DMS79 (cell line): ENCODE data around the gene CCDC188.

ENCODE experiments used
- DNase-seq: peaks from one replicate; lab custom pipeline; 2025; lab: John Stamatoyannopoulos, UW

The CCDC188 gene

DNA sequence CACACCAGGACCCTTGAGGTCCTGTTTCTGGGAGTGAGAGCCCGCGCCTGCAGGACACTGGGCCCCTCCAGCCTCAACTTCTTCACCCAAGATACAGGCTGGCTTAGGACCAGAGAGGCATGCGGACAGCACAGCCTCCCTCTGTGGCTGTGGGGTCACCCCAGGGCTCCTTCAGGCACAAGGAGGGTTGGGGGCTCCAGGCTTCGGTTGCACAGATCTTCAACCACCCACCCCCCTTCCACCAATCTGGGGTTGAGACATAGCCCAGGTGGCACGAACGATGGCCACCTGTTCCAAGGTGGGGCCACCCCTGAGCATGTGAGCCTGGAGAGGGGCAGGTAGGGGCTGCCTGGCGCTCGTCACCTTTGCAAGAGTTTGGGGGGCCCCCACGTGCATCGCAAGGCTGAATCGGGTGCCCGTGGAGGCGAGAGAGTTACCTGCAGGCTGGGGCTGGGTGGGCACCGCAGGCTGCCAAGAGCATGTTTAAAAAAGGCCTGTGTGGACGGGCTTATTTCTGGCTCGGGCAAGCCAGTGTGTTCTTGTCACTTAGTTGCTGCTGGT, 18.1 kb downstream of the CCDC188 start:
- no peak for DNase-seq

DNA sequence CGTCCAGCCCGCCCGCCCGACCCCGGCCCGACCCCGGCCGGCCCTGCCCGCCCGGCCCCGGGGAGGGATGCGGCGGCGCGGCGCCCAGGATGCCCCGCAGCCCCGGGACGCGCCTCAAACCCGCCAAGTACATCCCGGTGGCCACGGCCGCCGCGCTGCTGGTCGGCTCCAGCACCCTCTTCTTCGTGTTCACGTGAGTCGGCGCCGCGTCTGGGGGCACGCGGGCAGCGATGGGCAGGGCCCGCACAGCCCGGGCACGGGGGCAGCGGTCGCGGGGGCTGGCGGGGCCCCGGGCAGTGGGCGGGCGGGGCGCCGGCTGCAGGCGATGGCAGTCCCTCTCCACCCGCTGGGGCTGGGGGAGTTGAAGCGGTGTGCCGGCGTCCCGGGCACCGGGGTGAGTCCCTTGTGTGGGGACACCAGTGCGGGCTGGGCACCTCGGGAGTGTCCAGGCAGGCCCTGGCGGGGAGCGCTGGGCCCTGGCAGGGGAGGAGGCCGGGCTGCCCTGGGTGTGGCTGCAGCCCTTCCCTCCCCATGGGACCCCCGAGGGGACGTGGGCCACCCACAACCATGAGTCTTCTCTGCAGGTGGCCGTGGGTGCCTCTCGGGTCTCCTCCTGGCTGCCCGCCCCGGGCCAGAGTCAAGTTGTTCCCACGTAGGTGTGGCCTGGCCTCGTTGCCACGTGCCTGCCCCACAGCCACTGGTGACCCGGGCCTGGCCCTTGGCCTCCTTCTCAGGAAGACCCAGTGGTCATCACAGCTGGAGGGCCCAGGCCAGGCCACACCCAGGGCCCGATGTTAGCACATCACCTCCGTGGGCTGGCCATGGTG, 18.8 kb downstream of the CCDC188 start:
- DNase-seq: no peak

DNA sequence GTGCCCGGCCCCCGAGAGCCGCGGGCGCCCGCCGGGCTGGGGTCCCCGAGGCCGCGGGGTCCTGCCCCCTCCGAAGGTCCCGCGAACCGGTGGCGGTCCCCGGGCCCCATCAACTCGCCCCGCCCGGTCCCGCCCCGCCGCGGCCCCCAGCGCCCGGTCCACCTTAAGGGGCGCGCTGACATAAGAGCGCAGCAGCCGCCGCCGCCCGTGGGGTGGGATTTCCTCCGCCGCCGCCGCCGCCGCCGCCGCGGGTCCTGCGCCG, 19.3 kb downstream of the CCDC188 start, which contains the start of gene ZDHHC8:
TSS of gene ZDHHC8 (plus strand) at position 208 of the 262 bp plus-strand sequence. CDS start 144 bp downstream, outside the sequence.
- DNase-seq: no peak

DNA sequence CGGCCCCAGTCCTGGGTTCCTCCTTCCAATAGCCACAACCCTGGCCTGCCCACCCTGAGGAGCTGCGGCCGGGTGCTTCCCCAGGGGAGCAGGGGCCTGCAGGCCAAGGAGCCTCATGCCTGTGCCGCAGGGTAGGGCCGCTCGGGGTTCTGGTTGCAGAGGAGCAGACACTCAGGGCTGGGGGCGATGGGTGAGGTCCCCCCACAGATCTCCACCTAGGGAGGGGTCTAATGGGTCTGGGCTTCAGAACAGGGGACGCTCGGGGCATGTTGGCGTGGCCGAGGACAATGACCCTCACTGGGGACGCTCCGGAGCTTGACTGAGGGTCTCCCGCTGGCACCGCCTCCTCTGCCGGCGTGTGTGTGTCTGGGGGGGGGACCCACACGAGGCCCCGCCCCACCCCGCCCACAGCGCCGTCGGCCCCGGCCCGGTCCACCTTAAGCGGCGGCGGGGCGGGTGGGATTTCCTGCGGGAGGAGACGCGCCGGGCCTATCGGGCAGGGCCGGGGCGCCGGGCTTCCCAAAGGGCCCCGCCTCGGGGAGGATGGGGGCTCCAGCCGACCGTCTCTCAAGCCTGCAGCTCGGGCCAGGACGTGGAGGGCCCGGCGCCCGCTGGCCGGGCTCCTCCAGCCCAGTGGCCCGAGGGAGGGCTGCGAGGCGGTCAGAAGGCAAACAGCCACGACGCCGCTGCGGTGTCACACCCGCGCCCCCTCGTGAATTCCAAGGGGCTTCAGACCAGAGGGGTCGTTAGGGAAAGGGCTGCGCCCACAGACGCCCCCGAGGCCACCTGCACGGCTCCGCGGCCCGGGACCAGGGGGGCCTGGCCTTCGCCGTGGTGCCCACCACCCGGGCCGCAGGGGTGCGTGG, 19.9 kb downstream of the CCDC188 start:
- DNase-seq: peak; percentile 13

DNA sequence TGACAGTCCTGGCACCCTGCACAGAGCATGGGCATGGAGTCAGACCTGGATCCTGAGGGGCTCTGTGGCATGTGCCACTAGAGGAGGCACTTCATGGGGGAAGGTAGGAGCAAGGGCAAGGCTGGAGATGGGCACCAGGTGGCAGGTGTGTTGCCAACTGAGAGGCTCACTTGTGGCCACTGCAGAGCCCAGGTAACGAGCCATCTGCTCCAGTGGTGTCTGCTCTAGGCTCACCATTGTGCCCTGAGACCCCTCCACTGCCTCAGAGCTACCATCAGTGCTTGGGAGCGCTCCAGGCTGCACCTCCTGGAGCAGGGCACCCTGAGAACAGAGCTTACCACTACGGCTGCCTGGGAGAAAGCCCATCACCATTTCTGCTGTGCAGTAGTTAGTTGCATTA, 20.5 kb downstream of the CCDC188 start:
- DNase-seq: peak; percentile 27

DNA sequence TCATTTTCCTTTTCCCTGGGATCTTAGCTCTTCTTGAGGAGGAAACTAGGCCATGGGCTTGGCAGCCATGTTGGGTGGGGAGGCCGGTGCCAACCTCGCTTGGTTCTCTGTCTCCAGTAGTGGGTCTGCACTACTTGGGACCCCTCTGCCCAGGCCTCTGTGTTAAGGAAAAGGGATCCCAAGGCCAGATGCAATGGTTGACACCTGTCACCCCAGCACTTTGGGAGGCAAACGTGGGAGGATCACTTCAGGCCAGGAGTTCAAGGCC, 21.2 kb downstream of the CCDC188 start:
- DNase-seq: no peak

DNA sequence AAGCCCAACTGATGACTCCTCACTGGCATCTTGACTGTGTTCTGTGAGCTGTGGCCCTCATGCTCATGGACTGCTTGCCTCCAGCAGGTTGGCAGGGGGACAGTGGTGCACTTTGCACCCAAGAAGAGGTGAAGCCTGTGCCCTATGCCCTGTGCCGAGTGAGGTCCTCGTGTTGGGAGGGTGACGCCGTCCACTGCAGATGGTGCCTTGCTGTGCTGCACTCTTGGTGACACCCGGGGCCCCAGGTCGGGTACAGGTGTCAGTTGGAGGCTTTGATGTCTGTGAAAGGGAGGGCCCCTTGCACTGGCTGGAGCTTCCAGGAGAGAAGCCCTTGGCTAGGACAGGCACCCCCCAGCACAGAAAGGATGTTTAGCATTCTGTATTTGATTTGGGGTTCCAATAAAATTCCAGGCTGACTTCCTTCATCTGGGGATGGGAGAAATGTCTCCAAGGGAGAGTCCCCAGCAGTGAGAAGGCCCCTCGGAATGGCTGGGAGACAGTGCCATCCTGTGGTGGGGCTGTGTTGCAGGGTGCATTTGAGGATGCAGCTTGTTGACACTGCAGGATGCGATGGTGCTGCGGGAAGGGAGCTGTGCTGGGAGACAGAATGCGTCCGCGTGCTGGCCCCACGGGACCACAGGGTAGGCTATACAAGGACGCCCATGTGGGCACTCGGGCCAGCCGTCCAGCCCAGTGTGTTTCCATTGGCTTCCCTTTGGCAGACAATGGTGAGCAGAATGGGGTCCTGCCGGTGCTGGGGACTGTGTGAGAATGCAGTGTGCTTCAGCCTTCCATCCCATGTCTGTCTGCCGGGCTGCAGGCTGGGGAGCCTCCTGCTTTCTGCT, 21.7 kb downstream of the CCDC188 start:
- DNase-seq: no peak

DNA sequence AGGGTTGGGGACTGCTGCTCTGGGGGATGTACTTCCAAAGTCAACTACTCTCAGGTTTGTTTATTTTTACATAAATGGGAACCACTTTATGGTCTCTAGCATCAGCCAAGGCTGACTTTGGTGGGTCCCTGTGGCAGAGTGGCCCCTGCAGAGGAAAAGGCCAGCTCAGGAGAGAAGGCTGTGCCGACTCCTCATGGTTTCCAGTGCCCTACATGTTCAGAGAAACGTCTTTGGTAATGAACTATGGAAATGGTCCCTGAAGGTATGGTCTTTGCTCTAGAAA, 22.3 kb downstream of the CCDC188 start:
- no peak for DNase-seq

DNA sequence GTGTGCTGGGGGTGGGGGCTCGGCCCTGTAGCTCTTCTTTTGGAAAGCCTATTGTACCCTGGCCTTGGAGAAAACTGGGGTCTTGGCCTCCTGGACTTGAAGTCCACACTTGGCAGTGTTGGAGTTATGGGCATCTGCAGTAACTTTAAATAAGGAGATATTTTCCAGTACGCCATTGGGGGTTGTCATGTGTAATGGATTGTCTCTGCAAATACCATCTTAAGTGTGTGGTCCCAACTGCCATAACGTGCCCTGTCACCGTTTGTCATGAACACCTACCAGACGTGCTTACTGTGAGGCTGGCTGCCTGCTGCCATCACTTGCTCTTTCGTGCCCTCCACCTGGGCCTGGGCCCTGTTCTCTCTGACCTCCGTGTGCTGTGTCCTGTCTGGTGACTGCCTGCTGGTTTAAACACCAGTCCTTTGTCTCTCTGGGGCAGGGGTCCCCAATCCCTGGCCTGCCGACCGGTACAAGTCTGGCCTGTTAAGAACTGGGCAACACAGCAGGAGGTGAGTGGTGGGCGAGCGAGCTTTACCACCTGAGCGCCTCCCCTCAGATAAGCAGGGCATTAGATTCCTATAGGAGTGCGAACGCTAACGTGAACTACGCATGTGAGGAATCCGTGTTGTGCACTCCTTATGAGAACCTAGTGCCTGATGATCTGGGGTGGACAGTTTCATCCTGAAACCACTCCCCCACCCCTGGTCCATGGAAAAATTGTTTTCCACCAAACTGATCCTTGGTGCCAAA, 22.8 kb downstream of the CCDC188 start:
- DNase-seq: no peak

DNA sequence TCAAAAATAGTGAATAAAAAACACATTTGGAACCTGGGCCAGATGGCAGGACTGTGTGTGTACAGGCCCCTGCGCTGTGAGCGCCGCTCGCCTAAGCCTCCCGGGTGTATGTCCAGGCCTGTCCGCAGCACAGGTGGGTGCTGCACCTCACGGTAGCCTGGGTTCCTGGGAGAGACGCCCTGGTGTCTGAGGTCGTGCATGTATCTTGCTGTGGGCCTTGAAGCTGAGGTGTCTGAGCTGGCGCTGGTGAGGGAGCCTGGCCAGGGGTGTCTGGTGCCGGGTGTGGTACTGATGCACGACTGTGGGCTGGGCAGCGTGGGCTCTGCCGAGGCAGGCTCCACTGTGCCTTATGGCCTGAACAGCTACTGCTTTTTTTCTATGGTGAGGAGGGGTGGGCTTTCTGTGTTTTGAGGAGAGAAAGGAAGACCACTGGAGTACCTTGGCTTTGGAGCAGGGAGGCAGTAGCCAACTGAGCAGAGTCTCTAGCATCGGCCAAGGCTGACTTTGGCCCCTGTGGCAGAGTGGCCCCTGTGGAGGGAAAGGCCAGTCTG, 23.5 kb downstream of the CCDC188 start:
- DNase-seq: no peak

DNA sequence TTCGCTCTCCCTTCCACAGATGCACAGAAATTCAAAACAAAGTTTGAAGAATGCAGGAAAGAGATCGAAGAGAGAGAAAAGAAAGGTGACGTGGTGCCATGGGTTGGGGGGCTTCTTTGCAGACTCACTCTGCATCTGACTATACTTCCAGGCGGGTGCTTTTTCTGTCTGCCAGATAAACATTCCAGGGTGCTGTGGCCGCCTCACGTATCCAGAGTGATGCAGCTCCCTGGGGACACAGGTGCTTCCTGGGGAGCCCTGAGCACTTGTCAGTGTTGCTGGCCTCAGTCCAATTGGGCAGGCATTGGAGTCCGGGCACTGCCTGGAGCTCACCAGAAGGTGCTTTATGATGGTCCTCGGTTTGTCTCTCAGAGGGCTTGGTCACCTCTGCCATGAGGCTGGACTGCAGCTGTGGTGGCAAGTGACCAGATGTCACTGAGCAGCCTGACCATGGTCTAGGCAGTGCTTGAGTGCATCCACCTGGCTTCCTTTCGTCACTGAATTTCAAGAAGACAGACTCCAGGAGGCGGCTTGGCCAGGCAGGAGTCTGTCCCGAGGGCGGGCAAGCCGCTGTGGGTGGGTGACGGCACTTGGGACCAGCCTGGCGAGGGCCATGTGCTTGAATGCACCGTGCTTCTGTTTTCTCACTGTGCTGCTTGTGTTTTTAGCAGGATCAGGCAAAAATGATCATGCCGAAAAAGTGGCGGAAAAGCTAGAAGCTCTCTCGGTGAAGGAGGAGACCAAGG, 24.4 kb downstream of the CCDC188 start:
- DNase-seq: no peak

DNA sequence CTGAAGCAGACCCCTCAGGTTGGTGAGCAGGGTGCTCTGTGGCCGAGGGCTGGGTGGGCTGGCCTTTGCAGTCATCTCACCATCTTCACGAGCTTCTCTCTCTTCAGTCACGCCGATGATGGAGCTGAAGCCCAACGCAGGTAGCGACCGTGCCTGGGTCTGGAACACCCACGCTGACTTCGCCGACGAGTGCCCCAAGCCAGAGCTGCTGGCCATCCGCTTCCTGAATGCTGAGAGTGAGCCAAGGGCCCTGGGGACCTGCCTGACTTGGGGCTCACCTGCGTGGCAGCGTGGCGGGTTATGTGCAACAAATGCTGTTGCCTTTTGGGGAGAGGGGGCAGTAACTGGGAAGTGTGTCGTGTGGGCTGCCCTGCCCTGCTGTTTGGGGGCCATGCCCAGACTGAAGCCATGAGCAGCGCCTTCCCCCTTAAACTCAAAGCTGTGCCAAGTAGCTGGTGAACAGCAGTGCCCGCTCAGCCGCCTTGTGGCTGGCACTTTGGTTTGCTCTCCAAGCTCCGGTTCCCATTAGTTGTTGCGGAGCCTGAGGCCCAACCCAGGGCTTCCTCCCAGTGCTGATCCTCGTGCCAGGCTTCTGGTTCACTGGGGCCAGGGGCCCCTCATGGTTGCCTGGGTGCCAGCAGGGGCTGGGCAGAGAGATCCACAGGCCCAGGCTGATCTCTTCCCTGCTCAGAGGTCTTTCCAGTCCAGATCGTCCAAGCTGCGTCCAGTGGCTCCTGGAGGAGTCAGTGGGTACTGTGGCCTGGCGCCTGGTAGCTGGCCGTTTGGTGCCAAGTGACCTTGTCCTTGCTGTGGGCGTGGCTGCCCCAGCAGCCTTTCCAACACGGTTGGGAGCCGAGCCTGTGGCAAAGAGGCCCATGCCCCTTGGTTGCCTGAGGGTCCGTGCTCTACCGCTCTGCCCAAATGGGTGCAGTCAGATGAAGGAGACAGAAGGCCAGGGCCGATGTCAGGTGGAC, 25.4 kb downstream of the CCDC188 start:
- DNase-seq: no peak

DNA sequence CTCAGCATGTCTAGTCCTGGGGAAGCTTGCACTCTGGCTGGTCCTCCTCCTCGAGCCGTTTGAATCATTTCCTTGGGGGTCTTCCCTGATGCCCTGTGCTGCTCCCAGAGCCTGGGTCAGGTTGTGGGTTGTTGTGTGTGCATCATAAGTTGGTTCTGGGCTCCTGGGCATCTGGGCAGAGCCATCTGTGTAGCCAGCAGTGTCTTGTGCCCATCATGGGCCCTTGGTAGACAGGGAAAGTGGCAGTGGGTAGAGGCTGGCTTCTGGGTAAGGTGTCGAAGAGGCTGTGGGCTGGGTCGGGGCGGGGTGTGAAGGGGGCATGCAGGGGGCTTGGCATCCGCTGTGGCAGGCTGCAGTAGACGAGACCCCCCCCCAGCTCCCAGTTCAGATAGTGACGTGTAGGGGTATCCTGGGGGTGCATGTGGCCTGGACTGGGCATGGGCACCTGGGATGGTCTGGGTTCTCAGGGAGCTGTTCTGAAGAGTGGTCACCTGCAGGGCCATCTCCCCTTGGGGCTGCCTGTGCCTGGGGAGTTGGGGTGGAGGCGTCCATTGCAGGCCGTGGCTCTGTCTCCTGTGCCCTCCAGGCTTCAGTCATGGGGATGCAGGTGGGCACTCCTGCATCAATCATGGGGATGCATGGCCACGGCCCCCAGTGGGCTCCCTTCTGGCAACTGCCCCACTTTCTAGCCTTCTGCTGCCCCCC, 26.6 kb downstream of the CCDC188 start:
- DNase-seq: no peak

DNA sequence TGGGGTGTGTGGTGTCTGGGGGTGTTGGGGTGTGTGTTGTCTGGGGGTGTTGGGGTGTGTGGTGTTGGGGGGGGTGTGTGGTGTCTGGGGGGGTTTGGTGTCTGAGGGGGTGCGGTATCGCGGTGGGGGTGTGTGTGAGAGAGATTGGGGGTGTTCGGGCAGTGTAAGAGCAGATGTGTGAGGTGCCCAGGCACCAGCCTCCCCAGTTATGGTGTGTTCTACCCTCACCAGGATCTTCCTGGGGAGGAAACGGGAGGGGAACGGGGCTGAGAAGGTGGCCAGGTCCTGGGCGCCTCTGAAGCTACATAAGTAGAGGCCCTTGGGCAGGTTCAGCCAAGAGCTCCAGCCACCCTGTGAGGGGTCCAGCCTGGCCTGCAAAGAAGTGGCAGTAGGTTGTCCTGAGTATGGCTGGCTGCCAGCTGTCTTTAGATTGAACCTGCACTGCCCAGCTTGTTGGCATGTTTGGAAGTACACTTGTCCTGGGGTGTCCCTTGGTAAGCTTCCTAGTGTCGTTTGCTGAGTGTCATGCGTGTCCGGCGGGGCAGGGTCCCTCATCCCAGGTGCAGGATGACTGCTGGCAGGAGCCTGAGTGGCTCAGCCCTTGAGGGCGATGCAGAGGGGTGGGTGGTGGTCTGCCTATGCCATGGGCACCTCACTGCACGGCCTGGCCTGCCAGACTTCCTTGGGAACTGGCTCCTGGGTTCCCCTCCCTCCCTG, 27.3 kb downstream of the CCDC188 start:
- no peak for DNase-seq

DNA sequence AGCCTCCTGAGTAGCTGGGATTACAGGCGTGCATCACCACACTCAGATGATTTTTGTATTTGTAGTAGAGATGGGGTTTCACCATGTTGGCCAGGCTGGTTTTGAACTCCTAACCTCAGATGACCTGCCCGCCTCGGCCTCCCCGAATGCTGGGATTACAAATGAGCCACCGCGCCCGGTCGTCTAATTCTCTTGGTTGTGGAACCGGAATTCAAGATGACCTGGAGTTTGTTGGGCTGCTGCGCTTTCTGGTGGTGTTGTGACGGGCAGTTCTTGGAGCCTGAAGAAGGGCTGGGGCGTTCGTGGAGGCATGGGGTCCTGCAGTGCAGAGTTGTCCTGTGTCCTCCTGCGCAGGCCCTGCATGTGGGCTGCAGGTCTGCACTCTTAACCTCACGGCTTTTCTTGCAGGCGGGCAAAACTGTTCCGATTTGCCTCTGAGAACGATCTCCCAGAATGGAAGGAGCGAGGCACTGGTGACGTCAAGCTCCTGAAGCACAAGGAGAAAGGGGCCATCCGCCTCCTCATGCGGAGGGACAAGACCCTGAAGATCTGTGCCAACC, 28.9 kb downstream of the CCDC188 start:
- DNase-seq: no peak

DNA sequence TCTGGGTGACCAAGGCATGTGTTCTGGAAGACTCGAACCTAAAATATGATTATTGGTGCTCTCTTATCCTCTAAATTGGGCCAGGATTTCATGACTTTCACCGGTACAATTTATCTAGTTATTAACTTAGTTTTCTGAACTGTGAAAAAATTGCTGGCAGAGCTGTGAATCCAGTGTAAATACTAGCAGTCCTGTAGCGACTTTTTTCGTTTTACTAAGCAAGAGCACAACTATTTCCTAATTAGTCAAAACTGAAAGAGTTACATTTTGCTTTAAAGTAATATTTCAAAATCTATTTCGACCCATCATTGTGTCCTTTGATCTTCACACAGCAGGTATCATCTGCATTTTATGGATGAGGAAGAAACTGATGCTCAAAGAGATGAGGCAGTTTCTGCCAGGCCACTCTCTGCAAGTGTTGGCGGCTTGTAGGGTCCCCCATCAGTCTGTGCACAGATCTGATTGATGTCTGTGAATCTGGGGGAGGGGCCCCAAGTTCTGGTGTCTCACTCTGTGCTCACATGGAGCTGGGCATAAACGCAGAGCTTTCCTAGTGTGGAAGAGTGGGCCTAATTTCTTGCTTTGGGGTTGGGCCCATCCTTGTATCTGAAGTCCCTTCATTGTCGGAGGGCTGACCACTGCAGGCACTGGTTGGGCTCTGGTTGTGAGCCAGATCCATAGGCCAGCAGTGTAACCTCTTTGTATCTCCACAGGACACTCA, 32.4 kb downstream of the CCDC188 start:
- no peak for DNase-seq

DNA sequence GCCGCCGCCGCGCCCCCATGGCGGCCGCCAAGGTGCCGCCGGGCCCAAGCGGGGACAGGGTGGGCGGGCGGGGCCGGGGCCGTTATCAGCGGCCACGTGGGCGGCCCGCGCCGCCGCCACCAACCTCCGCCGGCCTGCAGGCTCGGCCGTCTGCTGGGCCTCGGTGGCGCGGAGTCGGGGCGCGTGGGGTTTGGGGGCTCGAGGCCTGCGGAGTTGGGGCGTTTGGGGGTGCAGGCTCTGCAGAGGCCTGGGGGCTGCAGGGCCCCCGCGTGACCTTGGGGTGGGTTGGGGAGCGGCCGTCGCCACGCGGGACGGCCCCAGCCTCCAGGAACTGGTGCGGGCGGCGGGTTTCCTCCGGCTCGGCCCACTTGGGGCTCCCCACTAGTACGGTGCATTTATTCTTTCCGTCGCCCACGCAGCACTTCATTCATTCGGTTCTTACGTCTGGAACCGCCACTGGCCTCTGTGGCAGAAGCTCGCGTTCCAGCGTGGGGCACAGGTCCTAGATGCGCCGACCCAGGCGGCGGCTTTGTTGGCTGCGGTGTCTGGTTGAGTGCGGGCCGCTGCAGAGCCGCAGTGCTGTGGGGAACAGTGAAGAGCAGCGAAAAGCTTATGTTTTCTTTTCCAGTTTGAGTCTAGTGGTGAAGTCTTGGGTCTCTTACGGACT, 33.1 kb downstream of the CCDC188 start:
- DNase-seq: no peak
